NCI-H1417 (cell line): ENCODE results near the gene DRC7.
A peak's percentile ranks its signal among the peaks of the same experiment; 100 is the strongest.

ENCODE experiments used
- DNase-seq, 3 experiments: peaks; one replicate each; lab custom pipeline; 2025; lab: John Stamatoyannopoulos, UW

The DRC7 gene

GRCh38 chr16:57750796-57751538 is 56.4 kb downstream of the DRC7 start:
- DNase-seq = no peak

- DNase-seq = no peak
Measured at GRCh38 chr16:57751539-57752202, 57.1 kb downstream of the DRC7 start.

- DNase-seq = no peak
Measured at GRCh38 chr16:57752203-57752580, 57.6 kb downstream of the DRC7 start.

- DNase-seq = no peak
Measured at GRCh38 chr16:57752581-57753447, 58.2 kb downstream of the DRC7 start.

GRCh38 chr16:57753448-57754353 is 59.1 kb downstream of the DRC7 start:
- no peak for DNase-seq

GRCh38 chr16:57754354-57755060 is 59.9 kb downstream of the DRC7 start:
- DNase-seq = no peak

- no peak for DNase-seq
Measured at GRCh38 chr16:57755061-57755684, 60.6 kb downstream of the DRC7 start.

GRCh38 chr16:57755726-57756423 is 61.3 kb downstream of the DRC7 start:
- DNase-seq = no peak

GRCh38 chr16:57756424-57757325 is 62.1 kb downstream of the DRC7 start:
- peak in 2 of 3 experiments; percentile 27 to 45 for DNase-seq

- peak; percentile 45 to 73 (median 48) for DNase-seq
Measured at GRCh38 chr16:57757326-57757786, 62.8 kb downstream of the DRC7 start.

GRCh38 chr16:57757883-57758282 is 63.3 kb downstream of the DRC7 start:
- DNase-seq = no peak

GRCh38 chr16:57758331-57759117 is 63.9 kb downstream of the DRC7 start:
- DNase-seq = no peak

GRCh38 chr16:57759131-57759530 is 64.5 kb downstream of the DRC7 start:
- DNase-seq = no peak

- peak in 1 of 3 experiments; percentile 17 for DNase-seq
Measured at GRCh38 chr16:57759541-57760356, 65.1 kb downstream of the DRC7 start.

- no peak for DNase-seq
Measured at GRCh38 chr16:57760357-57761160, 66.0 kb downstream of the DRC7 start.

GRCh38 chr16:57761301-57761700 is 66.7 kb downstream of the DRC7 start:
- DNase-seq = peak in 1 of 3 experiments; percentile 10
